Left colon (tissue), 2 donors: Measurements from ENCODE around the gene SPPL2B. TPM values are rescaled to one million over a fixed set of nuclear protein-coding genes. Genes with fewer than 3 reads are reported as not detected.
A peak's percentile ranks its signal among the peaks of the same experiment; 100 is the strongest.
"Not testable (repeated sequence)": the region's sequence is repeated elsewhere in the genome, so short reads cannot be mapped to it uniquely, and the experiment has no call there.

Source experiments
- ATAC-seq: fragments of 200-7000 bp; cut with Tn5 transposase; one replicate; pipeline ENCODE4 v1.9.1; 2020; ENCODE audit warnings: mild to moderate bottlenecking, moderate library complexity
- DNase-seq, 2 donors: peaks; one replicate each; pipeline ENCODE4 v3.0.0-alpha.2; 2020
- intact Hi-C, 2 donors: fragments of 100-400 bp; cut with DNase I in 1 of 2; cut with micrococcal nuclease in 1 of 2; formaldehyde crosslinking; loops; one replicate each; pipeline versions ENCODE4 v1.11.2 to v1.14.0; 2022; cut with DNase I, micrococcal nuclease
- total RNA-seq, 2 donors: library from RNA; stranded (reverse); fragmentation: NEBNext Ultra II Directional; extraction: Animal tissue kit (Norgen Biotek cat#: 25700); gene quantifications; one replicate each; pipeline ENCODE4 v1.2.1, GENCODE V29; 2021
- donor health status: DM: no; HTN: no; CAD: no.
- donor health status: DM: yes; HTN: yes; CAD: no.

SPPL2B gene
- total RNA-seq, 2 donors from 2014 or later = 142 to 173 TPM

GRCh38 chr19:2387367-2388288 lies 59.1 kb downstream of the SPPL2B start:
- DNase-seq (no peak), ATAC-seq (no peak)
- intact Hi-C loops = no loop called here

GRCh38 chr19:2389594-2389993 lies 61.1 kb downstream of the SPPL2B start:
- no peak for DNase-seq
- intact Hi-C loops = no loop called here

GRCh38 chr19:2391118-2391725 lies 62.7 kb downstream of the SPPL2B start:
- intact Hi-C loops = loop anchor here in 1 of 2 donors (10.0 kb wide), 1 partner anchor 116 kb away; no protein-coding TSS in a partner anchor
- peak in 1 of 2 donors; percentile 21 for DNase-seq
- ATAC-seq = peak; percentile 36

More at GRCh38 chr19:2389594-2389993, 61.1 kb downstream of the SPPL2B start:
- no peak for ATAC-seq

GRCh38 chr19:2392366-2392765 lies 63.9 kb downstream of the SPPL2B start:
- DNase-seq (no peak), ATAC-seq (no peak)
- intact Hi-C loops = loop anchor here in 1 of 2 donors (10.0 kb wide), 1 partner anchor 118 kb away; no protein-coding TSS in a partner anchor

GRCh38 chr19:2392899-2393298 lies 64.4 kb downstream of the SPPL2B start:
- not testable (repeated sequence) for DNase-seq, ATAC-seq
- intact Hi-C loops = loop anchor here in 1 of 2 donors (10.0 kb wide), 1 partner anchor 118 kb away; no protein-coding TSS in a partner anchor

- intact Hi-C loops = loop anchor here in 1 of 2 donors (10.0 kb wide), 1 partner anchor 119 kb away; no protein-coding TSS in a partner anchor
- ATAC-seq (peak; percentile 11), DNase-seq (no peak)
Observed at GRCh38 chr19:2394054-2394441, 65.6 kb downstream of the SPPL2B start.

- intact Hi-C loops = loop anchor here in 1 of 2 donors (10.0 kb wide), 1 partner anchor 120 kb away; no protein-coding TSS in a partner anchor
- DNase-seq (peak; percentile 71 to 78), ATAC-seq (peak; percentile 90)
Observed at GRCh38 chr19:2394442-2395292, 66.2 kb downstream of the SPPL2B start.

- ATAC-seq = not testable (repeated sequence)
- DNase-seq = peak in 1 of 2 donors; percentile 20
- intact Hi-C loops = loop anchor here in 1 of 2 donors (10.0 kb wide), 1 partner anchor 121 kb away; no protein-coding TSS in a partner anchor
Observed at GRCh38 chr19:2395293-2395829, 66.9 kb downstream of the SPPL2B start.

GRCh38 chr19:2397173-2397572 lies 68.7 kb downstream of the SPPL2B start:
- ATAC-seq, DNase-seq: not testable (repeated sequence)
- intact Hi-C loops = loop anchor here in 1 of 2 donors (10.0 kb wide), 1 partner anchor 122 kb away; no protein-coding TSS in a partner anchor

GRCh38 chr19:2398735-2399305 lies 70.3 kb downstream of the SPPL2B start:
- DNase-seq (no peak), ATAC-seq (no peak)
- intact Hi-C loops = loop anchor here in 1 of 2 donors (10.0 kb wide), 1 partner anchor 124 kb away; no protein-coding TSS in a partner anchor

- intact Hi-C loops = loop anchor here in 1 of 2 donors (10.0 kb wide), 1 partner anchor 125 kb away; no protein-coding TSS in a partner anchor
- ATAC-seq (no peak), DNase-seq (no peak)
Observed at GRCh38 chr19:2399582-2399981, 71.1 kb downstream of the SPPL2B start.

Other genes with a start within 250 kb of the SPPL2B start
- gene MOB3A, start 232.4 kb upstream of the SPPL2B start, total RNA-seq = 10 to 100 TPM; 37.9 to 48.4 TPM
- 1 to 10 TPM; 2.1 to 2.3 TPM for gene IZUMO4, start 231.8 kb upstream of the SPPL2B start, total RNA-seq
- 100 to 1,000 TPM in 1 of 2 donors, 10 to 100 TPM in 1; 99.4 to 123 TPM for gene AP3D1, start 177.1 kb upstream of the SPPL2B start, total RNA-seq
- 10 to 100 TPM; 37.6 to 41.6 TPM for gene DOT1L, start 164.8 kb upstream of the SPPL2B start, total RNA-seq
- 100 to 1,000 TPM; 198 to 213 TPM for gene PLEKHJ1, start 92.4 kb upstream of the SPPL2B start, total RNA-seq
- 10 to 100 TPM; 60.3 to 62.7 TPM for gene SF3A2, start 91.9 kb upstream of the SPPL2B start, total RNA-seq
- 1 to 10 TPM; 1.6 to 1.7 TPM for gene AMH, start 79.4 kb upstream of the SPPL2B start, total RNA-seq
- 1 to 10 TPM in 1 of 2 donors, under 1 TPM in 1; 0.55 to 2.6 TPM for gene JSRP1, start 72.3 kb upstream of the SPPL2B start, total RNA-seq
- gene PEAK3, start 46.5 kb upstream of the SPPL2B start, total RNA-seq = under 1 TPM; 0.15 to 0.78 TPM
- not detected for gene LINGO3, start 20.5 kb upstream of the SPPL2B start, total RNA-seq
- gene LSM7, start 98 bp upstream of the SPPL2B start, total RNA-seq = 100 to 1,000 TPM in 1 of 2 donors, 10 to 100 TPM in 1; 67.1 to 101 TPM
- gene TMPRSS9, start 31.6 kb downstream of the SPPL2B start, total RNA-seq = under 1 TPM; 0.25 to 0.34 TPM
- gene TIMM13, start 98.9 kb downstream of the SPPL2B start, total RNA-seq = 100 to 1,000 TPM in 1 of 2 donors, 10 to 100 TPM in 1; 90.2 to 129 TPM
- gene LMNB2, start 128.3 kb downstream of the SPPL2B start, total RNA-seq = 10 to 100 TPM; 23.6 to 43.9 TPM
- 10 to 100 TPM; 44.4 to 53.8 TPM for gene GADD45B, start 147.4 kb downstream of the SPPL2B start, total RNA-seq